Activated CD8-positive, alpha-beta T cell treated with anti-CD3 and anti-CD28 coated beads, Interleukin-2, amount 10 ng/mL, durations not matched to agents 7 days and 5 days (primary cell): ENCODE measurements around the gene C20orf173. TPM values are rescaled to one million over a fixed set of nuclear protein-coding genes. Genes with fewer than 3 reads are reported as not detected.
"Not testable (repeated sequence)": the region's sequence is repeated elsewhere in the genome, so short reads cannot be mapped to it uniquely, and the experiment has no call there.

ENCODE experiments used
- ATAC-seq: fragments of 150-1000 bp; cut with Tn5 transposase; one replicate; pipeline ENCODE4 v1.10.0; 2021; ENCODE audit warnings: moderate library complexity
- CTCF ChIA-PET: fragments of 350-600 bp; sonication (Branson Sonifier 250); formaldehyde crosslinking; loops from one replicate; lab custom pipeline; 2021; ENCODE audit warnings: antibody characterized with exemption; lab: Charles Lee
- POLR2A ChIA-PET: fragments of 350-600 bp; sonication (Branson Sonifier 250); formaldehyde crosslinking; loops from one replicate; lab custom pipeline; 2021; ENCODE audit warnings: antibody characterized with exemption; lab: Charles Lee
- DNase-seq: peaks from one replicate; pipeline ENCODE4 v3.0.0-alpha.2; 2020
- H3K27ac Mint-ChIP-seq: one replicate; pipeline ENCODE4 v1.8.0; 2021; ENCODE audit warnings: mild to moderate bottlenecking, mixed read lengths
- H3K27me3 Mint-ChIP-seq: one replicate; pipeline ENCODE4 v1.8.0; 2021; ENCODE audit warnings: low read depth, mixed read lengths
- H3K36me3 Mint-ChIP-seq: one replicate; pipeline ENCODE4 v1.8.0; 2021; ENCODE audit warnings: low read depth, mixed read lengths
- H3K4me1 Mint-ChIP-seq: one replicate; pipeline ENCODE4 v1.8.0; 2021; ENCODE audit warnings: low read depth, mixed read lengths
- H3K4me3 Mint-ChIP-seq: one replicate; pipeline ENCODE4 v1.8.0; 2021; ENCODE audit warnings: mild to moderate bottlenecking, mixed read lengths
- H3K9me3 Mint-ChIP-seq: one replicate; pipeline ENCODE4 v1.8.0; 2022; ENCODE audit warnings: mixed read lengths; ENCODE audit not compliant: insufficient read depth
- total RNA-seq, 2 experiments: library from RNA; stranded (reverse); gene quantifications; one replicate each; pipeline ENCODE4 v1.2.3, GENCODE V29; 2021

C20orf173 gene
- total RNA-seq, 2 experiments from 2014 or later, result not detected

DNA sequence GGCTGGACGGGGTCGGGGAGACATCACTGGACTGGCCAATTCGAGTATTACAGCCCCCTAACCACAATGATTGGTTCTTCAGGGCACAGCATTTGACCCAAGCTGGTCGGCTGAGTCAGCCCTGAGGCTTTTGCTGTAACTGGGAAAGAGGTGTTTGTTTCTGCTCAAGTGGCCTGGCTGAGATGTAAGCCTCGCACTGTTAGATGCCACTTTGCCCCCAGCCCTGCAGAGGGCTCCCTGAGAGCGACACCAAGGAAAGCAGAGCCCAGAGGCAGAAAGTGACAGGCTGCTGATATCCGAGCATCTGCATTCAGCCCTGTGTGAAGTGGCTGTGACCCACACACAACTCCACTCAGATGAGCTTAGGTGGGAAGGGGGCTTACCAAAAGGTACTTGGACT is 31.8 kb upstream of the C20orf173 start:
- H3K4me1 Mint-ChIP-seq, result no peaks in the 10 kb centered on the region
- no peak overlapping the region for H3K27ac Mint-ChIP-seq
- no peaks in the 10 kb centered on the region for H3K27me3 Mint-ChIP-seq
- no peaks in the 10 kb centered on the region for H3K36me3 Mint-ChIP-seq
- CTCF ChIA-PET, result no interaction called here
- no peaks in the 10 kb centered on the region for H3K9me3 Mint-ChIP-seq
- ATAC-seq (peak; percentile 59), DNase-seq (no peak)
- POLR2A ChIA-PET, result no interaction called here
- no peak overlapping the region for H3K4me3 Mint-ChIP-seq

DNA sequence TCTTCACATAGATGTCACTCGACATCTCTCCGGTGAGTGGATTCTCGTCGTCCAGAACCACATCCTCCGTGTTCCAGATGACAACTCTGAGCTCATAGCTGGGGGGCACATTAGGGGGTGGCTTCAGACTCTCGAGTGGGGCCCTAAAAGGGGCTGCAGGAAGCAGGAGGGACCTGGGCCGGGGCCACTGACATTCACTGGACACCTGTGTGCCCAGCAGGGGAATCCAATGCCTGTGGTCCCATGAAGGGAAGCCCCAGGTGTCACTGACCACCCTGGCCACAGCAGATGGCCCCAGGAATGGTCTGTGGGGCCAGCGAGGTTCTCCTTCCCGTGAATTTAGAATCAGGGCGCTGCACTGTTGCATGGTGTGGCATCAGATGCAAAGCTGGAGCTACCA is 31.1 kb upstream of the C20orf173 start:
- H3K4me1 Mint-ChIP-seq, result no peaks in the 10 kb centered on the region
- ATAC-seq, result no peak
- no peaks in the 10 kb centered on the region for H3K27me3 Mint-ChIP-seq
- H3K27ac Mint-ChIP-seq, result no peak overlapping the region
- no peaks in the 10 kb centered on the region for H3K36me3 Mint-ChIP-seq
- POLR2A ChIA-PET, result interaction anchor here (0.6 kb wide), 1 partner anchor 403 kb away, joined by 3 read pairs; no protein-coding TSS in a partner anchor
- no peak overlapping the region for H3K4me3 Mint-ChIP-seq
- no peak for DNase-seq
- H3K9me3 Mint-ChIP-seq, result no peaks in the 10 kb centered on the region
- CTCF ChIA-PET, result no interaction called here

GRCh38 chr20:35560105-35560511 is 30.7 kb upstream of the C20orf173 start:
- Mint-ChIP-seq H3K4me3 (no peak overlapping the region), H3K27me3 (no peaks in the 10 kb centered on the region), H3K4me1 (no peaks in the 10 kb centered on the region), H3K36me3 (peaks cover 2% of the 10 kb centered on the region), H3K27ac (no peak overlapping the region), H3K9me3 (no peaks in the 10 kb centered on the region)
- ChIA-PET CTCF (no interaction called here), POLR2A (interaction anchor here (0.6 kb wide), 1 partner anchor 404 kb away, joined by 3 read pairs; no protein-coding TSS in a partner anchor)
- no peak for DNase-seq
- ATAC-seq, result no peak

GRCh38 chr20:35559042-35559693 is 29.7 kb upstream of the C20orf173 start:
- ATAC-seq, result no peak
- DNase-seq, result no peak
- Mint-ChIP-seq H3K27ac (no peak overlapping the region), H3K36me3 (peaks cover 10% of the 10 kb centered on the region), H3K4me3 (no peak overlapping the region), H3K4me1 (no peaks in the 10 kb centered on the region), H3K9me3 (no peaks in the 10 kb centered on the region), H3K27me3 (no peaks in the 10 kb centered on the region)
- ChIA-PET POLR2A (no interaction called here), CTCF (no interaction called here)

- DNase-seq (no peak), ATAC-seq (no peak)
- no peaks in the 10 kb centered on the region for H3K9me3 Mint-ChIP-seq
- H3K4me1 Mint-ChIP-seq, result no peaks in the 10 kb centered on the region
- no peak overlapping the region for H3K27ac Mint-ChIP-seq
- ChIA-PET CTCF (no interaction called here), POLR2A (no interaction called here)
- no peaks in the 10 kb centered on the region for H3K27me3 Mint-ChIP-seq
- no peak overlapping the region for H3K4me3 Mint-ChIP-seq
- peaks cover 10% of the 10 kb centered on the region for H3K36me3 Mint-ChIP-seq
These were observed 29.0 kb upstream of the C20orf173 start for GRCh38 chr20:35558451-35558850.

DNA sequence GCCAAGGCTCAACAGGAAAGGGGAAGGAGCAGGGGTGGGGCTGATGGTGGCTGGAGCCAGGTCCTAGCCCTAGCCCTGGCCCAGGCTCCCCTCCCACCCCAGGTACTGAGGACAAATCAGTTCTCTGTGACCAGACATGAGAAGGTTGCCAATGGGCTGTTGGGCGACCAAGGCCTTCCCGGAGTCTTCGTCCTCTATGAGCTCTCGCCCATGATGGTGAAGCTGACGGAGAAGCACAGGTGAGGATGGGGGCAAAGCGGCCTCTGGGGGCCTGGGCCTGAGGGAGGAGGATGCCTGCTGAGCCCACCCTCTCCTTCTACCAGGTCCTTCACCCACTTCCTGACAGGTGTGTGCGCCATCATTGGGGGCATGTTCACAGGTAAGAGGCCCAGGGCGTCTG is 27.4 kb upstream of the C20orf173 start:
- no peaks in the 10 kb centered on the region for H3K4me1 Mint-ChIP-seq
- CTCF ChIA-PET, result no interaction called here
- DNase-seq, result no peak
- H3K36me3 Mint-ChIP-seq, result peaks cover 10% of the 10 kb centered on the region
- no peak overlapping the region for H3K27ac Mint-ChIP-seq
- no peak for ATAC-seq
- no peaks in the 10 kb centered on the region for H3K27me3 Mint-ChIP-seq
- POLR2A ChIA-PET, result interaction anchor here (1.2 kb wide), 1 partner anchor 10 kb away, joined by 3 read pairs; no protein-coding TSS in a partner anchor
- no peak overlapping the region for H3K4me3 Mint-ChIP-seq
- H3K9me3 Mint-ChIP-seq, result no peaks in the 10 kb centered on the region

DNA sequence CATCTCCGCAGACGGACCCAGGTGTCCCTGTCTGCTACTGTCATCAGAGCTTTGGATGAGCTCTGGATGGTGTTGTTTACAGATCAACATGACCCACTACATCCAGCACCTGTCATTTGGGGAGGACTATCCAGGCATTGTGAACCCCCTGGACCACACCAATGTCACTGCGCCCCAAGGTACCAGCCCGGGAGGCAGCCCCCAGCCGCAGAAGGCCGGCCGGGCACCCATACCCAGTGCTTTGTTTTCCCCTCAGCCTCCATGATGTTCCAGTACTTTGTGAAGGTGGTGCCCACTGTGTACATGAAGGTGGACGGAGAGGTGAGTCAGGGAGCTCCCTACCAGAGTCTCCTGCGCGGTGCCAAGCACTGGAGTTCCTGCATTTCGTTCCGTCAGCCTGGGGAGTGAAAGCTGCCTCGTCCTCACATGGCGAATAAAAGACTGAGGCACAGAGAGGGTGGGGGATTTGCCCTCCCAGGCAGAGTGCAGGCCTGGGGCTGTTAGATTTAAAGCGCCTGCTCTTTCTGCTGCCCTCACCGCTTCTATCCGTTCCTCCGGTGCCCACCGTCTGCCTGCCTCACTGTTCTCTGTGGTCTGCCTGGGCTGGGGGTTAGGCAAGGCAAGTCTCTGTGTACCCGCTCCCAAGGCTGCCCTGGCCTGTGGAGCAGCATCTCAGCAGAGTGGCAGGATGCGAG is 26.6 kb upstream of the C20orf173 start:
- Mint-ChIP-seq H3K36me3 (peaks cover 10% of the 10 kb centered on the region), H3K27me3 (no peaks in the 10 kb centered on the region), H3K9me3 (no peaks in the 10 kb centered on the region), H3K27ac (no peak overlapping the region), H3K4me1 (no peaks in the 10 kb centered on the region), H3K4me3 (no peak overlapping the region)
- ChIA-PET CTCF (no interaction called here), POLR2A (no interaction called here)
- ATAC-seq (no peak), DNase-seq (no peak)

GRCh38 chr20:35555461-35555860 is 26.0 kb upstream of the C20orf173 start:
- H3K9me3 Mint-ChIP-seq, DNase-seq, ATAC-seq, POLR2A ChIA-PET, H3K27ac Mint-ChIP-seq, H3K4me3 Mint-ChIP-seq, CTCF ChIA-PET, H3K4me1 Mint-ChIP-seq, H3K36me3 Mint-ChIP-seq, H3K27me3 Mint-ChIP-seq: not testable (repeated sequence)

DNA sequence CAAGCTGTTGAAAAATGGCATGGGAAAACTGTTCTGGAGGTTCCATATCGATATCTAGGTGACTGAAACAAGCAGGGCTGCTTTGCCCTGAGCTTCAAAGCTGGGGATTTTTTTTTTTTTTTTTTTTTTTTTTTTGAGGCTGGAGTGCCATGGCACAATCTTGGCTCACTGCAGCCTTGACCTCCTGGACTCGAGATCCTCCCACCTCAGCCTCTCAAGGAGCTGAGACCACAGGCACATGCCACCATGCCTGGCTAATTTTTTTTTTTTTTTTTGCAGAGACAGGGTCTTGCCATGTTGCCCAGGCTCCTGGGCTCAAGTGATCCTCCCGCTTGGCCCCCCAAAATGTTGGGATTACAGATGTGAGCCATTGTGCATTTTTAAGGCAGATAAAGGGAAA is 23.5 kb upstream of the C20orf173 start:
- ATAC-seq, result no peak
- CTCF ChIA-PET, result no interaction called here
- POLR2A ChIA-PET, result interaction anchor here (1.2 kb wide), 1 partner anchor 11 kb away, joined by 4 read pairs; the partner anchor contains the start of gene ERGIC3
- H3K4me3 Mint-ChIP-seq, result no peak overlapping the region
- no peak for DNase-seq
- peaks cover 18% of the 10 kb centered on the region for H3K36me3 Mint-ChIP-seq
- no peaks in the 10 kb centered on the region for H3K4me1 Mint-ChIP-seq
- H3K9me3 Mint-ChIP-seq, result no peaks in the 10 kb centered on the region
- no peaks in the 10 kb centered on the region for H3K27me3 Mint-ChIP-seq
- no peak overlapping the region for H3K27ac Mint-ChIP-seq

GRCh38 chr20:35551503-35551902 is 22.1 kb upstream of the C20orf173 start:
- Mint-ChIP-seq H3K27ac (no peak overlapping the region), H3K36me3 (peaks cover 18% of the 10 kb centered on the region), H3K4me1 (no peaks in the 10 kb centered on the region), H3K4me3 (no peak overlapping the region), H3K27me3 (no peaks in the 10 kb centered on the region), H3K9me3 (no peaks in the 10 kb centered on the region)
- DNase-seq (no peak), ATAC-seq (no peak)
- POLR2A ChIA-PET, result interaction anchor here (1.0 kb wide), 1 partner anchor 9 kb away, joined by 3 read pairs; no protein-coding TSS in a partner anchor
- CTCF ChIA-PET, result interaction anchor here (0.7 kb wide), 1 partner anchor 10 kb away, joined by 3 read pairs; the partner anchor contains the start of gene ERGIC3

DNA sequence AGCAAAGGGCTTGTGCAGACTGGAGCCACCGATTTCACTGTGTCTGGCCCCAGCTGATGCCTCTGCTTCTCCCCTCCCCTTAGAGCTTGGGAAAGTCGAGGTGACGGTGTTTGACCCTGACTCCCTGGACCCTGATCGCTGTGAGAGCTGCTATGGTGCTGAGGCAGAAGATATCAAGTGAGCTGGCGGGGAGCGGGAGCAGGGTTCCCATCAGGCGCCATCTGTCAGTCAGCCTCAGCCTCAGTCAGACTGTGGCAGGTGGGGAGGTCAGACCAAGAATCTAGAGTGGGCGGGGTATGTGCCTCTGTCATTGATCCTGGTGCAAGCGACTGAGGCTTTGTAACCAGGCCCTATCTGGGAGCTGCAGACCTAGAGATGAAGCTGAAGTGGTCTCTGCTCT is 17.9 kb upstream of the C20orf173 start:
- ATAC-seq (no peak), DNase-seq (no peak)
- Mint-ChIP-seq H3K36me3 (peaks cover 11% of the 10 kb centered on the region), H3K9me3 (no peaks in the 10 kb centered on the region), H3K27ac (no peak overlapping the region), H3K27me3 (no peaks in the 10 kb centered on the region), H3K4me1 (peaks cover 14% of the 10 kb centered on the region), H3K4me3 (no peak overlapping the region)
- CTCF ChIA-PET, result interaction anchor here (0.5 kb wide), 1 partner anchor 469 kb away, joined by 3 read pairs; no protein-coding TSS in a partner anchor
- POLR2A ChIA-PET, result no interaction called here

DNA sequence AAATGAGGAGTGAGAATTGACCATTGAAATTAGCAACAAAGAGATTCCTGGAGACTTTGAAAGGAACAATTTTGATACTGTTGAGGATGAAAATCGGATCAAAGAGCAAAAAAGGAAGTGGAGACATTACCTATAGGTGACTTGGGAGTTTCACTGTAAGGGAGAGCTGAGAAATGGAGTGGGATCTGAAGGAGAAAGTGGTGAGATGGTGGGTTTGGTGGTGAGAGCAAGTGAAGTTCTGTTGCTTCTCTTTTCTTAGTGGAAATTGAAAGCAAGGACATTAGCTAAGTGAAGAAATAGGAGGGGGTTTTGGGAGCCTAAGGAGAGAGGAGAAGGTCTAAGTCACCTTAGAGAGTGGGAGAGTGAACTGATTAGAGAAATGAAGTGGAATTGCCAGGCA is 16.7 kb upstream of the C20orf173 start:
- ATAC-seq, result no peak
- peaks cover 23% of the 10 kb centered on the region for H3K4me1 Mint-ChIP-seq
- no peak for DNase-seq
- ChIA-PET POLR2A (no interaction called here), CTCF (no interaction called here)
- no peak overlapping the region for H3K4me3 Mint-ChIP-seq
- H3K9me3 Mint-ChIP-seq, result no peaks in the 10 kb centered on the region
- peaks cover 11% of the 10 kb centered on the region for H3K36me3 Mint-ChIP-seq
- H3K27ac Mint-ChIP-seq, result no peak overlapping the region
- no peaks in the 10 kb centered on the region for H3K27me3 Mint-ChIP-seq
